Loucy (cell line): ENCODE results near the gene KCNIP2.

Experiments used
- H2AFZ ChIP-seq: fragments of 200-600 bp; sonication (generic); 2 replicates; pipeline ENCODE4 v1.6.0; 2016; ENCODE audit warnings: antibody characterized with exemption, mild to moderate bottlenecking, low read length, moderate library complexity
- H3F3A ChIP-seq: fragments of 200-600 bp; 2 replicates; pipeline ENCODE4 v1.6.0; 2016; ENCODE audit warnings: antibody characterized with exemption, low read depth, mild to moderate bottlenecking
- H3K27me3 ChIP-seq: fragments of 200-600 bp; sonication (generic); 2 replicates; pipeline ENCODE4 v1.6.1; 2014; ENCODE audit warnings: low read length, mild to moderate bottlenecking; ENCODE audit not compliant: insufficient read depth, poor library complexity, severe bottlenecking
- H3K36me3 ChIP-seq: fragments of 200-600 bp; sonication (generic); 2 replicates; pipeline ENCODE4 v1.6.1; 2016; ENCODE audit warnings: low read length; ENCODE audit not compliant: insufficient read depth
- H3K4me1 ChIP-seq: fragments of 200-600 bp; sonication (generic); 2 replicates; pipeline ENCODE4 v1.5.1; 2014; ENCODE audit warnings: low read length, mild to moderate bottlenecking; ENCODE audit not compliant: insufficient read depth, poor library complexity, severe bottlenecking
- H3K4me2 ChIP-seq: fragments of 200-600 bp; sonication (generic); 2 replicates; pipeline ENCODE4 v1.6.0; 2014; ENCODE audit warnings: antibody characterized with exemption, low read length, low read depth, mild to moderate bottlenecking; ENCODE audit not compliant: poor library complexity, severe bottlenecking
- H3K4me3 ChIP-seq: fragments of 200-600 bp; sonication (generic); 2 replicates; pipeline ENCODE4 v1.5.1; 2014; ENCODE audit warnings: low read length, mild to moderate bottlenecking, mixed read lengths; ENCODE audit not compliant: poor library complexity, severe bottlenecking
- H3K79me2 ChIP-seq: fragments of 200-600 bp; sonication (generic); 2 replicates; pipeline ENCODE4 v1.6.1; 2014; ENCODE audit warnings: low read length; ENCODE audit not compliant: insufficient read depth
- H3K9ac ChIP-seq: fragments of 200-600 bp; sonication (generic); 2 replicates; pipeline ENCODE4 v1.6.0; 2014; ENCODE audit warnings: mild to moderate bottlenecking, low read depth, low read length, moderate library complexity; ENCODE audit not compliant: poor library complexity, severe bottlenecking
- H3K9me2 ChIP-seq: fragments of 200-600 bp; sonication (generic); replicated peaks from 2 replicates; pipeline ENCODE4 v1.6.1; 2016; ENCODE audit warnings: low read depth, low read length, mixed read lengths
- H3K9me3 ChIP-seq: fragments of 200-600 bp; sonication (generic); 2 replicates; pipeline ENCODE4 v1.6.1; 2014; ENCODE audit warnings: mild to moderate bottlenecking, antibody characterized with exemption, low read length, low read depth; ENCODE audit not compliant: insufficient read depth
- H4K20me1 ChIP-seq: fragments of 200-600 bp; sonication (generic); 2 replicates; pipeline ENCODE4 v1.6.0; 2014; ENCODE audit warnings: antibody characterized with exemption, low read length, mild to moderate bottlenecking; ENCODE audit not compliant: insufficient read depth, poor library complexity, severe bottlenecking
- EZH2phosphoT487 ChIP-seq: fragments of 200-600 bp; IDR thresholded peaks from 2 replicates; pipeline ENCODE4 v1.6.1; 2018; ENCODE audit warnings: antibody characterized with exemption, mild to moderate bottlenecking, moderate library complexity, borderline replicate concordance
- TF ChIP-seq, protein P1 (sequence below): fragments of 200-600 bp; sonication (generic); conservative IDR thresholded peaks from 2 replicates; pipeline ENCODE4 v1.5.1; 2014; ENCODE audit warnings: mild to moderate bottlenecking, antibody characterized with exemption, low read length

Gene KCNIP2

GRCh38 chr10:101878869-101879268, 35.3 kb upstream of the KCNIP2 start:
- no peak overlapping the region for H3K4me3 ChIP-seq
- H3K79me2 ChIP-seq: no peaks in the 10 kb centered on the region
- no peak overlapping the region for H3K4me2 ChIP-seq
- H3K9ac ChIP-seq: no peak overlapping the region
- H3K27me3 ChIP-seq: no peaks in the 10 kb centered on the region
- TF ChIP-seq EZH2phosphoT487: no peak
- TF ChIP-seq, protein P1, sequence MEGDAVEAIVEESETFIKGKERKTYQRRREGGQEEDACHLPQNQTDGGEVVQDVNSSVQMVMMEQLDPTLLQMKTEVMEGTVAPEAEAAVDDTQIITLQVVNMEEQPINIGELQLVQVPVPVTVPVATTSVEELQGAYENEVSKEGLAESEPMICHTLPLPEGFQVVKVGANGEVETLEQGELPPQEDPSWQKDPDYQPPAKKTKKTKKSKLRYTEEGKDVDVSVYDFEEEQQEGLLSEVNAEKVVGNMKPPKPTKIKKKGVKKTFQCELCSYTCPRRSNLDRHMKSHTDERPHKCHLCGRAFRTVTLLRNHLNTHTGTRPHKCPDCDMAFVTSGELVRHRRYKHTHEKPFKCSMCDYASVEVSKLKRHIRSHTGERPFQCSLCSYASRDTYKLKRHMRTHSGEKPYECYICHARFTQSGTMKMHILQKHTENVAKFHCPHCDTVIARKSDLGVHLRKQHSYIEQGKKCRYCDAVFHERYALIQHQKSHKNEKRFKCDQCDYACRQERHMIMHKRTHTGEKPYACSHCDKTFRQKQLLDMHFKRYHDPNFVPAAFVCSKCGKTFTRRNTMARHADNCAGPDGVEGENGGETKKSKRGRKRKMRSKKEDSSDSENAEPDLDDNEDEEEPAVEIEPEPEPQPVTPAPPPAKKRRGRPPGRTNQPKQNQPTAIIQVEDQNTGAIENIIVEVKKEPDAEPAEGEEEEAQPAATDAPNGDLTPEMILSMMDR: no peak
- no peaks in the 10 kb centered on the region for H3K9me3 ChIP-seq
- H3K4me1 ChIP-seq: peaks cover 34% of the 10 kb centered on the region
- no peaks in the 10 kb centered on the region; the same call in 1 of the 2 replicates for H3K36me3 ChIP-seq
- no peaks in the 10 kb centered on the region for H4K20me1 ChIP-seq
- peaks cover 3% of the 10 kb centered on the region; the same call in 1 of the 2 replicates for H3F3A ChIP-seq
- H3K9me2 ChIP-seq: no peaks in the 10 kb centered on the region
- no peak overlapping the region for H2AFZ ChIP-seq

DNA sequence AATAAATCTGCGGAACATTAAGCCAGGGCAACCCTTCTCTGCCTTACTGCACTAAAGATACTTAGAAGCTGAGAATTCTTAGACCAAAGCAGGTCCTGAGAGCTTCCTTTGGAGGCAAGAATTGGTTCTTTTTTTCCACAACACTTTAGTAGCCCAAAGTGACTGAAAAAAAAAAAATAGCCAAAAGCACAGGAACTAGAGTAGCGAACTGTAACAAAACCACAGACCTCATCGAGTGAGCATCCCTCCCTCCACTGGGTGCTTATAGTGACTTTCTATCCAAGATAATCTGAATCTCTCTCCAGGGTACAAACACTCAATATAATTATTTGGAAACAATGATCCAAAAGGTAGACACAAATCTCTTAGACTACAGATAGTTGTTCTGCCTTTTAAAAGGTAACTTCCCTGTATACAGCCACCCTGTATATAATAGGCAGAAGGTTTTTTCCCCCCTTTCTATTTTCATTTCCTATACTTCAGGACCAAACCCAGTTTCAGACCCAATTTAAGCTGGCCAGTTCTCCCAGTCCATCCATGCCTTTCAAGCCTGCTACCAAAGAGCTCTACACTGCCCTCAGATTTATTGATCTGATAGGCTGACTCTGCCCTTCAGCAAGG, 31.6 kb upstream of the KCNIP2 start:
- Histone ChIP-seq H3K9ac (peak overlapping the region; percentile 55), H2AFZ (no peak overlapping the region), H4K20me1 (no peaks in the 10 kb centered on the region), H3K36me3 (no peaks in the 10 kb centered on the region; the same call in 1 of the 2 replicates), H3K9me2 (no peaks in the 10 kb centered on the region), H3K79me2 (no peaks in the 10 kb centered on the region), H3K4me1 (peaks cover 24% of the 10 kb centered on the region), H3K4me2 (peak overlapping the region; percentile 80), H3F3A (peaks cover 3% of the 10 kb centered on the region; the same call in 1 of the 2 replicates), H3K4me3 (peak overlapping the region; percentile 47), H3K9me3 (no peaks in the 10 kb centered on the region), H3K27me3 (no peaks in the 10 kb centered on the region)
- TF ChIP-seq, protein P1: no peak
- no peak for TF ChIP-seq EZH2phosphoT487

GRCh38 chr10:101874252-101874651, 30.7 kb upstream of the KCNIP2 start:
- no peaks in the 10 kb centered on the region for H3K36me3 ChIP-seq
- H3F3A ChIP-seq: peaks cover 3% of the 10 kb centered on the region; the same call in 1 of the 2 replicates

More at GRCh38 chr10:101874252-101874651, 30.7 kb upstream of the KCNIP2 start:
- Histone ChIP-seq H3K9me2 (no peaks in the 10 kb centered on the region), H3K27me3 (no peaks in the 10 kb centered on the region), H2AFZ (no peak overlapping the region), H4K20me1 (no peaks in the 10 kb centered on the region), H3K4me2 (peak overlapping the region; percentile 80), H3K79me2 (no peaks in the 10 kb centered on the region), H3K4me1 (peaks cover 21% of the 10 kb centered on the region), H3K4me3 (peak overlapping the region; percentile 47), H3K9ac (peak overlapping the region; percentile 55), H3K9me3 (no peaks in the 10 kb centered on the region)
- TF ChIP-seq, protein P1: no peak
- no peak for TF ChIP-seq EZH2phosphoT487
